ENCODE results near the gene C1orf115.

The C1orf115 gene

GRCh38 chr1:220695426-220695825 lies 5.3 kb downstream of the C1orf115 start:
- H4K20me1 ChIP-seq (ENCODE audit: control insufficient read depth, insufficient read depth, low read depth, low read length): no peaks in the 10 kb centered on the region
- H3K27ac ChIP-seq (ENCODE audit: low read depth, low read length): no peak overlapping the region
- TF ChIP-seq EZH2phosphoT487 (IDR thresholded peaks at IDR 0.05; ENCODE audit: borderline replicate concordance, low read length) (no peak), CTCF (IDR thresholded peaks at IDR 0.05; ENCODE audit: low read depth, low read length, poor library complexity, severe bottlenecking) (no peak)
- H3K9me2 ChIP-seq (replicated peaks; ENCODE audit: control insufficient read depth, low read length): no peaks in the 10 kb centered on the region
- H3K79me2 ChIP-seq (ENCODE audit: control insufficient read depth, low read length): no peaks in the 10 kb centered on the region
- H3F3A ChIP-seq (ENCODE audit: control insufficient read depth, insufficient read depth): no peaks in the 10 kb centered on the region
- no peaks in the 10 kb centered on the region for H3K36me3 ChIP-seq (ENCODE audit: control insufficient read depth, low read length)
- no peak overlapping the region for H3K4me3 ChIP-seq (ENCODE audit: low read length)
- H3K27me3 ChIP-seq (ENCODE audit: control insufficient read depth, low read length): no peaks in the 10 kb centered on the region
- no peaks in the 10 kb centered on the region for H3K9me3 ChIP-seq (ENCODE audit: control insufficient read depth, insufficient read depth, low read length)
- H3K4me1 ChIP-seq (ENCODE audit: control insufficient read depth, low read length): no peaks in the 10 kb centered on the region
- H3K4me2 ChIP-seq (ENCODE audit: low read length): no peak overlapping the region

GRCh38 chr1:220696226-220696862 lies 6.2 kb downstream of the C1orf115 start:
- Histone ChIP-seq H3K36me3 (ENCODE audit: control insufficient read depth, low read length) (no peaks in the 10 kb centered on the region), H4K20me1 (ENCODE audit: control insufficient read depth, insufficient read depth, low read depth, low read length) (no peaks in the 10 kb centered on the region), H3F3A (ENCODE audit: control insufficient read depth, insufficient read depth) (no peaks in the 10 kb centered on the region), H3K4me1 (ENCODE audit: control insufficient read depth, low read length) (no peaks in the 10 kb centered on the region), H3K27me3 (ENCODE audit: control insufficient read depth, low read length) (no peaks in the 10 kb centered on the region), H3K4me3 (ENCODE audit: low read length) (no peak overlapping the region), H3K9me3 (ENCODE audit: control insufficient read depth, insufficient read depth, low read length) (no peaks in the 10 kb centered on the region), H3K79me2 (ENCODE audit: control insufficient read depth, low read length) (no peaks in the 10 kb centered on the region), H3K9me2 (replicated peaks; ENCODE audit: control insufficient read depth, low read length) (no peaks in the 10 kb centered on the region), H3K27ac (ENCODE audit: low read depth, low read length) (no peak overlapping the region), H3K4me2 (ENCODE audit: low read length) (no peak overlapping the region)
- TF ChIP-seq CTCF (IDR thresholded peaks at IDR 0.05; ENCODE audit: low read depth, low read length, poor library complexity, severe bottlenecking) (no peak), EZH2phosphoT487 (IDR thresholded peaks at IDR 0.05; ENCODE audit: borderline replicate concordance, low read length) (no peak)

GRCh38 chr1:220696863-220697231 lies 6.7 kb downstream of the C1orf115 start:
- no peaks in the 10 kb centered on the region for H3K9me2 ChIP-seq (replicated peaks; ENCODE audit: control insufficient read depth, low read length)
- H3K4me3 ChIP-seq (ENCODE audit: low read length): no peak overlapping the region
- H4K20me1 ChIP-seq (ENCODE audit: control insufficient read depth, insufficient read depth, low read depth, low read length): no peaks in the 10 kb centered on the region
- no peak overlapping the region for H3K27ac ChIP-seq (ENCODE audit: low read depth, low read length)
- H3F3A ChIP-seq (ENCODE audit: control insufficient read depth, insufficient read depth): no peaks in the 10 kb centered on the region
- H3K27me3 ChIP-seq (ENCODE audit: control insufficient read depth, low read length): peaks cover 3% of the 10 kb centered on the region
- H3K9me3 ChIP-seq (ENCODE audit: control insufficient read depth, insufficient read depth, low read length): no peaks in the 10 kb centered on the region
- no peak overlapping the region for H3K4me2 ChIP-seq (ENCODE audit: low read length)
- TF ChIP-seq CTCF (IDR thresholded peaks at IDR 0.05; ENCODE audit: low read depth, low read length, poor library complexity, severe bottlenecking) (no peak), EZH2phosphoT487 (IDR thresholded peaks at IDR 0.05; ENCODE audit: borderline replicate concordance, low read length) (no peak)
- no peaks in the 10 kb centered on the region for H3K79me2 ChIP-seq (ENCODE audit: control insufficient read depth, low read length)
- H3K36me3 ChIP-seq (ENCODE audit: control insufficient read depth, low read length): no peaks in the 10 kb centered on the region
- no peaks in the 10 kb centered on the region for H3K4me1 ChIP-seq (ENCODE audit: control insufficient read depth, low read length)
